Neuronal stem cell (in vitro differentiated cells): ENCODE data around the gene SIN3B.
A peak's percentile ranks its signal among the peaks of the same experiment; 100 is the strongest.

Experiments
- DNase-seq: peaks from one replicate; pipeline ENCODE4 v3.0.0-alpha.2; 2013; ENCODE audit warnings: low spot score
- H2AFZ ChIP-seq: one replicate; pipeline ENCODE4 v1.6.1; 2013; ENCODE audit warnings: mild to moderate bottlenecking, low read length, inconsistent platforms
- H2AK5ac ChIP-seq: 2 replicates; pipeline ENCODE4 v1.6.1; 2013; ENCODE audit warnings: low read depth, mild to moderate bottlenecking, inconsistent platforms, low read length, moderate library complexity, mixed read lengths
- H2BK120ac ChIP-seq: 2 replicates; pipeline ENCODE4 v1.6.1; 2013; ENCODE audit warnings: low read depth, mild to moderate bottlenecking, inconsistent platforms, low read length, moderate library complexity, mixed read lengths
- H2BK12ac ChIP-seq: one replicate; pipeline ENCODE4 v1.6.1; 2013; ENCODE audit warnings: low read length, inconsistent platforms
- H2BK15ac ChIP-seq: 2 replicates; pipeline ENCODE4 v1.6.1; 2013; ENCODE audit warnings: mild to moderate bottlenecking, low read length, inconsistent platforms, mixed read lengths
- H2BK5ac ChIP-seq: one replicate; pipeline ENCODE4 v1.6.1; 2013; ENCODE audit warnings: inconsistent platforms, mild to moderate bottlenecking, low read length, moderate library complexity
- H3K14ac ChIP-seq: one replicate; pipeline ENCODE4 v1.6.1; 2013; ENCODE audit warnings: low read length, inconsistent platforms
- H3K18ac ChIP-seq: 2 replicates; pipeline ENCODE4 v1.6.1; 2013; ENCODE audit warnings: low read length, inconsistent platforms
- H3K23ac ChIP-seq: 2 replicates; pipeline ENCODE4 v1.6.1; 2013; ENCODE audit warnings: low read depth, mild to moderate bottlenecking, mixed read lengths, low read length, inconsistent platforms; ENCODE audit not compliant: poor library complexity
- H3K27ac ChIP-seq: replicated peaks from 3 replicates; pipeline ENCODE4 v1.5.1; 2013; ENCODE audit warnings: low read length, inconsistent platforms
- H3K27me3 ChIP-seq, 3 experiments: 2 replicates each; pipeline ENCODE4 v1.6.1; 2013; ENCODE audit warnings: low read length in 3 of 3, mild to moderate bottlenecking in 2 of 3, inconsistent platforms in 1 of 3, low read depth in 1 of 3, mixed read lengths in 1 of 3, moderate library complexity in 1 of 3; ENCODE audit not compliant: control insufficient read depth in 3 of 3, insufficient read depth in 3 of 3
- H3K36me3 ChIP-seq, 2 donors: replicated peaks in 1 of 2; 2 replicates each; pipeline ENCODE4 v1.6.1; 2013; ENCODE audit warnings: low read length in 2 of 2; ENCODE audit not compliant: control insufficient read depth in 2 of 2, insufficient read depth in 2 of 2
- H3K4ac ChIP-seq: 2 replicates; pipeline ENCODE4 v1.6.1; 2013; ENCODE audit warnings: inconsistent platforms, mild to moderate bottlenecking, low read length, moderate library complexity
- H3K4me1 ChIP-seq, 2 donors: 1 replicate in 1 of 2; 2 replicates in 1 of 2; pipeline ENCODE4 v1.6.1; 2013; ENCODE audit warnings: low read length in 2 of 2, low read depth in 1 of 2; ENCODE audit not compliant: control insufficient read depth in 2 of 2, insufficient read depth in 1 of 2
- H3K4me2 ChIP-seq: one replicate; pipeline ENCODE4 v1.6.1; 2013; ENCODE audit warnings: mild to moderate bottlenecking, low read length, inconsistent platforms; ENCODE audit not compliant: insufficient read depth, poor library complexity, severe bottlenecking
- H3K4me3 ChIP-seq, 2 donors: 2 replicates each; pipeline ENCODE4 v1.5.1; 2013; ENCODE audit warnings: low read length in 2 of 2, mild to moderate bottlenecking in 2 of 2, inconsistent platforms in 1 of 2, moderate library complexity in 1 of 2
- H3K79me1 ChIP-seq: one replicate; pipeline ENCODE4 v1.6.1; 2013; ENCODE audit warnings: low read depth, mild to moderate bottlenecking, inconsistent platforms, low read length, moderate library complexity
- H3K9ac ChIP-seq: one replicate; pipeline ENCODE4 v1.6.1; 2013; ENCODE audit warnings: mild to moderate bottlenecking, low read depth, low read length, inconsistent platforms; ENCODE audit not compliant: poor library complexity
- H3K9me3 ChIP-seq, 2 donors: replicated peaks in 1 of 2; 2 replicates each; pipeline versions ENCODE3 to v1.6.1; 2013; ENCODE audit warnings: low read length in 2 of 2, mild to moderate bottlenecking in 2 of 2, inconsistent platforms in 1 of 2, low read depth in 1 of 2, mixed read lengths in 1 of 2, moderate library complexity in 1 of 2; ENCODE audit not compliant: control insufficient read depth in 2 of 2, insufficient read depth in 1 of 2
- H4K8ac ChIP-seq: one replicate; pipeline ENCODE4 v1.6.1; 2013; ENCODE audit warnings: low read depth, mild to moderate bottlenecking, inconsistent platforms, low read length, moderate library complexity
- H4K91ac ChIP-seq: one replicate; pipeline ENCODE4 v1.6.1; 2013; ENCODE audit warnings: low read length, low read depth, mild to moderate bottlenecking, inconsistent platforms; ENCODE audit not compliant: poor library complexity
- WGBS, 2 donors: extraction: QIAGEN DNeasy Blood & Tissue Kit; methylation state at CpG; one replicate each; pipeline ENCODE4 v1.1.7; 2013; ENCODE audit warnings: missing lambda C conversion rate in 2 of 2, mixed read lengths in 1 of 2; ENCODE audit not compliant: insufficient read length in 2 of 2, insufficient replicate concordance in 1 of 2; ENCODE audit errors: extremely low coverage in 2 of 2; 5-methylcytosine and 5-hydroxymethylcytosine counted together

SIN3B gene

DNA sequence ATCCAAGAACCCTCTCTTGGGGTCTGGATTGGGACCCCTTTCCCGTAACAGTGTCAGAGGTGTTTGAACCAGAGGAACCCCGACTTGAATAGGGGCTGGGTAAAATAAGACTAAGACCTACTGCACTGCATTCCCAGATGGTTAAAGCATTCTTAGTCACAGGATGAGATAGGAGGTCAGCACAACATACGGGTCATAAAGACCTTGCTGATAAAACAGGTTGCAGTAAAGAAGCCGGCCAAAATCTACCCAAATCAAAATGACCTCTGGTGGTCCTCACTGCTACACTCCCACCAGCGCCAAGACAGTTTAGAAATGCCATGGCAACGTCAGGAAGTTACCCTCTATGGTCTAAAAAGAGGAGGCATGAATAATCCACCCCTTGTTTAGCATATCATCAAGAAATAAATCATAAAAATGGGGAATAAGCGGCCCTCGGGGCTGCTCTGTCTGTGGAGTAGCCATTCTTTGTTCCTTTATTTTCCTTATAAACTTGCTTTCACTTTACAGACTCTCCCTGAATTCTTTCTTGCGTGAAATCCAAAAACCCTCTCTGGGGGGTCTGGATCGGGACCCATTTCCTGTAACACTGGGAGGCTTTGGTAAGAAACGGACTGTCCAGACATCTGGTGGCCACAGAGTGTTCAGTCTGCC, 4.4 kb upstream of the SIN3B start:
- no peak overlapping the region for H3K14ac ChIP-seq
- H2AK5ac ChIP-seq = no peak overlapping the region
- H3K4me2 ChIP-seq = no peak overlapping the region
- H2BK15ac ChIP-seq = no peak overlapping the region
- H4K91ac ChIP-seq = no peak overlapping the region
- peak overlapping the region in 1 of 2 donors; percentile 32 for H3K4me3 ChIP-seq
- WGBS, 2 donors = no CpG with 5 or more reads among the region's 11 CpGs
- H2BK120ac ChIP-seq = no peak overlapping the region
- no peak overlapping the region for H3K9ac ChIP-seq
- H3K18ac ChIP-seq = no peak overlapping the region
- H3K9me3 ChIP-seq = no peaks in the 10 kb centered on the region
- H3K36me3 ChIP-seq = no peaks in the 10 kb centered on the region
- H3K4ac ChIP-seq = no peak overlapping the region
- H3K79me1 ChIP-seq = peaks cover 2% of the 10 kb centered on the region
- no peak overlapping the region for H4K8ac ChIP-seq
- H2BK5ac ChIP-seq = no peak overlapping the region
- no peak for DNase-seq
- H3K27me3 ChIP-seq = peaks cover 0 to 5% (median 5%) of the 10 kb centered on the region in 3 experiments
- peak overlapping the region; percentile 89 for H2AFZ ChIP-seq
- H2BK12ac ChIP-seq = no peak overlapping the region
- H3K4me1 ChIP-seq = peaks cover under 1 to 2% of the 10 kb centered on the region in 2 donors
- no peak overlapping the region for H3K27ac ChIP-seq
- H3K23ac ChIP-seq = no peak overlapping the region

DNA sequence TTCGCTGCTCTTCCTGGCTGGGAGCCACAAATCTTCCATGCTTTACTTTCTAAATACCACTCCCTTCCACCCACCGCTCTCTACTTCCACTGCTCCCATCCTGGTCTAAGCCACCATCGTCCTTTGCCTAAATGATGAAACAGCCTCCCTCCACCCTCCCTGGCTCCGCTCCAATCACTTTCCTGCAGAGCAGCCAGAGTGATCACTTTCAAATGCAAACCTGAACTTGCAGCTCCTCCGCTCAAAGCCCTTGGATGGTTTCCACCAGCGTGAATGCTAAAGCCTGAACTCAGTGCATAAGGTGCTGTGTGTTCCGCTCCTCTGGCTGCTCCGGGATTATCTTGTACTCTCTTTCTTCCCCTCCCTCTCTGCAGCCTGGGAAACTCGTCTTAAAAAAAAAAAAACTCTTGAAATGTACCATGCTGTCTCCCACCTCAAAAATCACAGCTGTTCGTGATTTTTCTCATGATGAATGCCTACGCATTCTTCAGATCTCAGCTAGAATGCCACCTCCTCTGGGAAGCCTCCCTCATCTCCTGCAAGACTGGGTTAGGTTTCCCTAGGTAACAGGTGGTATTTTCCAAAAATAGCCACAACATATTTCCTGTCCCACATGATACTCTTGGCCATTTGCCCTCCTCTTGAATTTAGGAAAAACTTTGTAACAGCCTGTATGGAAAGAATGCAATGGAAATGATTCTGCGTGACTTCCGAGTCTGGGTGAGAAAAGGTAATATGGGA, 3.7 kb upstream of the SIN3B start:
- Histone ChIP-seq H3K14ac (no peak overlapping the region), H3K27ac (no peak overlapping the region)

DNA sequence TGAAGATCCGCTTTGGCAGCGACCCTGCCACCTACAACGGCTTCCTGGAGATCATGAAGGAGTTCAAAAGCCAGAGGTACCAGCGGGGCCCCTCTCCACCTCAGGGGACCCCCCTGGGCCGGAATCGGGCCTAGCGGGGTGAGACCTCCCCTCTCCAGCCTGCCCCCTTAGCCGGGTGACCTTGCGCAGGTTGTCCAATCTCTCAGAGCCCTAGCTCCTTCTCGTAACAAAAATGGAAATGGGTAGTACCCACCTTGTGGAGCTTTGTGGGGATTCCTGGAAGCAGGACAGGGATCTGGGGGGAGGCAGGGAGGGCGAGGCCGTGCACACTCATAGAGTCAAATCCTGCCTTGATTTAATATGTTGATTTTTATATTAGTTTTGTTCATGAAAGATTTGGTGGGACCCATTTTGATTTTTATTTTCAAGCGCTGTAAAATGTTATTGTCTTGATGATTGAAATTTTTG, 658 bp downstream of the SIN3B start:
- H2BK120ac ChIP-seq = no peak overlapping the region
- H3K4me1 ChIP-seq = peaks cover 2 to 7% of the 10 kb centered on the region in 2 donors
- H3K9me3 ChIP-seq = no peaks in the 10 kb centered on the region
- peak overlapping the region; percentile 25 for H3K23ac ChIP-seq
- no peak overlapping the region for H3K27ac ChIP-seq
- H3K4me2 ChIP-seq = peak overlapping the region; percentile 96
- no peak overlapping the region for H2BK12ac ChIP-seq
- peaks cover 2% of the 10 kb centered on the region for H3K79me1 ChIP-seq
- peak overlapping the region; percentile 86 to 94 for H3K4me3 ChIP-seq
- no peak overlapping the region for H4K8ac ChIP-seq
- H2AK5ac ChIP-seq = no peak overlapping the region
- no CpG with 5 or more reads among the region's 13 CpGs for WGBS, 2 donors
- peaks cover 0 to 5% (median 5%) of the 10 kb centered on the region in 3 experiments for H3K27me3 ChIP-seq
- H4K91ac ChIP-seq = no peak overlapping the region
- H3K14ac ChIP-seq = peak overlapping the region; percentile 92
- H2AFZ ChIP-seq = peak overlapping the region; percentile 83
- no peak overlapping the region for H3K18ac ChIP-seq
- H2BK15ac ChIP-seq = peak overlapping the region; percentile 50
- H3K9ac ChIP-seq = peak overlapping the region; percentile 92
- DNase-seq = no peak
- H3K36me3 ChIP-seq = peaks cover 18 to 46% of the 10 kb centered on the region in 2 donors
- peak overlapping the region; percentile 45 for H2BK5ac ChIP-seq
- H3K4ac ChIP-seq = no peak overlapping the region

More for the DNA sequence above, 3.7 kb upstream of the SIN3B start:
- H4K8ac ChIP-seq = no peak overlapping the region
- no peak overlapping the region for H3K4me2 ChIP-seq
- peaks cover 0 to 5% (median 5%) of the 10 kb centered on the region in 3 experiments for H3K27me3 ChIP-seq
- no peak overlapping the region for H2BK15ac ChIP-seq
- peak overlapping the region; percentile 89 for H2AFZ ChIP-seq
- peaks cover 2% of the 10 kb centered on the region for H3K79me1 ChIP-seq
- H2BK5ac ChIP-seq = no peak overlapping the region
- H3K4me3 ChIP-seq = peak overlapping the region; percentile 32 to 46
- peaks cover 2 to 7% of the 10 kb centered on the region in 2 donors for H3K4me1 ChIP-seq
- peak overlapping the region; percentile 7 for H3K18ac ChIP-seq
- no peak overlapping the region for H2BK12ac ChIP-seq
- WGBS, 2 donors = no CpG with 5 or more reads among the region's 13 CpGs
- H2AK5ac ChIP-seq = no peak overlapping the region
- peaks cover 0 to 3% of the 10 kb centered on the region in 2 donors for H3K36me3 ChIP-seq
- no peak overlapping the region for H4K91ac ChIP-seq
- H3K23ac ChIP-seq = no peak overlapping the region
- H3K9me3 ChIP-seq = no peaks in the 10 kb centered on the region
- H3K4ac ChIP-seq = no peak overlapping the region
- DNase-seq = no peak
- H2BK120ac ChIP-seq = no peak overlapping the region
- no peak overlapping the region for H3K9ac ChIP-seq

DNA sequence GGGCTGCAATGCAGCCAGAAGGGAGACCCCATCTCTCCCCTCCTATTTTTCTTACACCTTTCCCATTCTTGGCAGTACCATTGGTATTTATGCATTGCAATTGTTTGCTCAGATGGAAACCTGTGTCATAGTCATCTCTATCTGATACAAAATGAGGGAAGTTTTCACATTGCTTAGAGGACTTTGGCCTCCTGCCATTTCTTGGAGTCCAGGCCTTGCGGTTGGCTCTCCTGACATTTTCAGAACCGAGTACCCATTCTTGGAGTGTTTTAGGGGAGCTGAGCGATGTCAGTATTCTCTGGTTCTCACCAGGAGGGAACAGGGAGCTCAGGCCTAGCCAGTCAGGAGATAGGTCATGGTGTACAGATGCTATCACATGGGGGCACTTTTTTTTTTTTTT, 1.5 kb downstream of the SIN3B start:
- Histone ChIP-seq H2BK15ac (no peak overlapping the region), H3K27me3 (peaks cover 0 to 5% (median 0%) of the 10 kb centered on the region in 3 experiments), H2BK12ac (no peak overlapping the region), H3K9ac (no peak overlapping the region), H3K27ac (no peak overlapping the region), H3K4me2 (no peak overlapping the region), H3K18ac (no peak overlapping the region), H3K9me3 (no peaks in the 10 kb centered on the region), H4K8ac (no peak overlapping the region), H3K4me3 (peak overlapping the region in 1 of 2 donors; percentile 94), H2BK120ac (no peak overlapping the region), H2AK5ac (no peak overlapping the region), H3K23ac (no peak overlapping the region), H3K4me1 (peaks cover 0 to 7% of the 10 kb centered on the region in 2 donors), H3K36me3 (peaks cover 18 to 53% of the 10 kb centered on the region in 2 donors), H3K79me1 (peaks cover 2% of the 10 kb centered on the region), H3K14ac (no peak overlapping the region), H3K4ac (no peak overlapping the region), H4K91ac (no peak overlapping the region), H2AFZ (no peak overlapping the region), H2BK5ac (no peak overlapping the region)
- WGBS, 2 donors = no CpG with 5 or more reads among the region's 3 CpGs
- DNase-seq = no peak
